ENCODE results near the gene AMMECR1.

DNA sequence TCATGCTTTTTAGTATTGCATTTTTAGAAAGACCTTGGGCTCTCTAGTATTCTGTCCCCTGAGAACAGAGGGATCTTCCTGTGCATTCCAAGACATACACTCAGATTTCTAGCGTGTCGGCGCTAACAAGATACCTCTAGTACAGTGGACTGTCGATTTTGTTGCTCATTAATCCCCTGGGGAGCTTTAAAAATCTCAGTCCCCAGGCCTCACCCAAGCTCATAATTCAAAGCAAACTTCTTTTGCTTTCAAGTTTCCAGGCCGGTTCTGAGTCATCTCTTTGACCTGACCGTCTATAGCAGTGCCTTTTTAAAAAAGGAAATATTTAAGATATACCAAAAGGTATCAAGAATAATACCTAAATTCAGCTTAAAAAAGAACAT, 137.0 kb downstream of the AMMECR1 start:
- TF ChIP-seq CTCF (IDR thresholded peaks at IDR 0.05) = no peak
- TF ChIP-seq ZFX (IDR thresholded peaks at IDR 0.05; ENCODE audit: borderline replicate concordance) = no peak
